Measurements from ENCODE around the gene TCF25.
"Not testable (repeated sequence)": the region's sequence is repeated elsewhere in the genome, so short reads cannot be mapped to it uniquely, and the experiment has no call there.

The TCF25 gene

GRCh38 chr16:89925596-89926079 is 52.2 kb downstream of the TCF25 start:
- Mint-ChIP-seq H3K4me3 (no peak overlapping the region), H3K4me1 (peaks cover 27% of the 10 kb centered on the region), H3K27me3 (peaks cover 74% of the 10 kb centered on the region), H3K27ac (no peak overlapping the region), H3K36me3 (no peaks in the 10 kb centered on the region), H3K9me3 (peaks cover 3% of the 10 kb centered on the region)
- no peak for ATAC-seq

- peaks cover 3% of the 10 kb centered on the region for H3K9me3 Mint-ChIP-seq
- H3K4me1 Mint-ChIP-seq = peaks cover 20% of the 10 kb centered on the region
- H3K27me3 Mint-ChIP-seq = peaks cover 43% of the 10 kb centered on the region
- H3K27ac Mint-ChIP-seq = no peak overlapping the region
- ATAC-seq = no peak
- no peaks in the 10 kb centered on the region for H3K36me3 Mint-ChIP-seq
- H3K4me3 Mint-ChIP-seq = no peak overlapping the region
Observed at GRCh38 chr16:89931305-89931896, 58.0 kb downstream of the TCF25 start.

- Mint-ChIP-seq H3K36me3 (no peaks in the 10 kb centered on the region), H3K27me3 (peaks cover 38% of the 10 kb centered on the region), H3K4me3 (no peak overlapping the region), H3K9me3 (peaks cover 3% of the 10 kb centered on the region), H3K27ac (no peak overlapping the region), H3K4me1 (peaks cover 15% of the 10 kb centered on the region)
- ATAC-seq = peak; percentile 67
Observed at GRCh38 chr16:89931964-89932363, 58.6 kb downstream of the TCF25 start.

- not testable (repeated sequence) for H3K9me3 Mint-ChIP-seq, H3K27ac Mint-ChIP-seq, ATAC-seq, H3K4me3 Mint-ChIP-seq, H3K36me3 Mint-ChIP-seq
- Mint-ChIP-seq H3K27me3 (peaks cover 44% of the 10 kb centered on the region), H3K4me1 (peaks cover 15% of the 10 kb centered on the region)
Observed at GRCh38 chr16:89934019-89934418, 60.6 kb downstream of the TCF25 start.

GRCh38 chr16:89934611-89935553 is 61.5 kb downstream of the TCF25 start:
- Mint-ChIP-seq H3K27ac (no peak overlapping the region), H3K36me3 (no peaks in the 10 kb centered on the region), H3K4me1 (peaks cover 15% of the 10 kb centered on the region), H3K4me3 (no peak overlapping the region), H3K27me3 (peaks cover 42% of the 10 kb centered on the region), H3K9me3 (peaks cover 2% of the 10 kb centered on the region)
- ATAC-seq = no peak

GRCh38 chr16:89935620-89936019 is 62.2 kb downstream of the TCF25 start:
- Mint-ChIP-seq H3K27me3 (peaks cover 37% of the 10 kb centered on the region), H3K4me1 (peaks cover 15% of the 10 kb centered on the region)
- H3K27ac Mint-ChIP-seq, ATAC-seq, H3K36me3 Mint-ChIP-seq, H3K9me3 Mint-ChIP-seq, H3K4me3 Mint-ChIP-seq: not testable (repeated sequence)

- no peaks in the 10 kb centered on the region for H3K9me3 Mint-ChIP-seq
- no peak overlapping the region for H3K27ac Mint-ChIP-seq
- H3K4me3 Mint-ChIP-seq = no peak overlapping the region
- no peak for ATAC-seq
- peaks cover 32% of the 10 kb centered on the region for H3K27me3 Mint-ChIP-seq
- H3K36me3 Mint-ChIP-seq = no peaks in the 10 kb centered on the region
- H3K4me1 Mint-ChIP-seq = peaks cover 12% of the 10 kb centered on the region
Observed at GRCh38 chr16:89936034-89936433, 62.6 kb downstream of the TCF25 start.

- Mint-ChIP-seq H3K27ac (no peak overlapping the region), H3K27me3 (peaks cover 30% of the 10 kb centered on the region), H3K4me3 (no peak overlapping the region), H3K4me1 (peaks cover 7% of the 10 kb centered on the region), H3K9me3 (no peaks in the 10 kb centered on the region), H3K36me3 (no peaks in the 10 kb centered on the region)
- peak; percentile 27 for ATAC-seq
Observed at GRCh38 chr16:89936508-89936907, 63.1 kb downstream of the TCF25 start.

- Mint-ChIP-seq H3K27ac (no peak overlapping the region), H3K36me3 (no peaks in the 10 kb centered on the region), H3K4me3 (no peak overlapping the region), H3K9me3 (no peaks in the 10 kb centered on the region), H3K27me3 (peaks cover 30% of the 10 kb centered on the region), H3K4me1 (peaks cover 2% of the 10 kb centered on the region)
- ATAC-seq = no peak
Observed at GRCh38 chr16:89936981-89937380, 63.6 kb downstream of the TCF25 start.

GRCh38 chr16:89938175-89938885 is 64.9 kb downstream of the TCF25 start:
- Mint-ChIP-seq H3K27me3 (peaks cover 33% of the 10 kb centered on the region), H3K4me3 (no peak overlapping the region), H3K4me1 (no peaks in the 10 kb centered on the region), H3K36me3 (no peaks in the 10 kb centered on the region), H3K9me3 (no peaks in the 10 kb centered on the region), H3K27ac (no peak overlapping the region)
- no peak for ATAC-seq

- Mint-ChIP-seq H3K9me3 (peaks cover 3% of the 10 kb centered on the region), H3K4me1 (peaks cover 39% of the 10 kb centered on the region), H3K27ac (peak overlapping the region; percentile 0), H3K4me3 (no peak overlapping the region), H3K36me3 (peaks cover 5% of the 10 kb centered on the region), H3K27me3 (peaks cover 39% of the 10 kb centered on the region)
- peak; percentile 59 for ATAC-seq
Observed at GRCh38 chr16:89944773-89945172, 71.4 kb downstream of the TCF25 start.

GRCh38 chr16:89945654-89946053 is 72.3 kb downstream of the TCF25 start:
- peaks cover 3% of the 10 kb centered on the region for H3K9me3 Mint-ChIP-seq
- no peak for ATAC-seq
- peaks cover 47% of the 10 kb centered on the region for H3K4me1 Mint-ChIP-seq
- H3K36me3 Mint-ChIP-seq = peaks cover 5% of the 10 kb centered on the region
- H3K4me3 Mint-ChIP-seq = no peak overlapping the region
- H3K27me3 Mint-ChIP-seq = peaks cover 39% of the 10 kb centered on the region
- H3K27ac Mint-ChIP-seq = no peak overlapping the region

- Mint-ChIP-seq H3K9me3 (peaks cover 3% of the 10 kb centered on the region), H3K4me1 (peaks cover 50% of the 10 kb centered on the region), H3K36me3 (peaks cover 5% of the 10 kb centered on the region), H3K27me3 (peaks cover 36% of the 10 kb centered on the region), H3K27ac (no peak overlapping the region), H3K4me3 (peak overlapping the region; percentile 9)
- no peak for ATAC-seq
Observed at GRCh38 chr16:89946515-89946914, 73.1 kb downstream of the TCF25 start.

GRCh38 chr16:89949121-89949742 is 75.8 kb downstream of the TCF25 start:
- Mint-ChIP-seq H3K9me3 (peaks cover 3% of the 10 kb centered on the region), H3K4me1 (peaks cover 76% of the 10 kb centered on the region), H3K4me3 (peak overlapping the region; percentile 83), H3K27me3 (peaks cover 23% of the 10 kb centered on the region), H3K27ac (peak overlapping the region; percentile 71), H3K36me3 (peaks cover 5% of the 10 kb centered on the region)
- no peak for ATAC-seq

GRCh38 chr16:89949756-89950155 is 76.4 kb downstream of the TCF25 start:
- peak overlapping the region; percentile 71 for H3K27ac Mint-ChIP-seq
- H3K4me3 Mint-ChIP-seq = peak overlapping the region; percentile 83
- peaks cover 18% of the 10 kb centered on the region for H3K27me3 Mint-ChIP-seq
- H3K4me1 Mint-ChIP-seq = peaks cover 78% of the 10 kb centered on the region
- no peak for ATAC-seq
- peaks cover under 1% of the 10 kb centered on the region for H3K9me3 Mint-ChIP-seq
- peaks cover 5% of the 10 kb centered on the region for H3K36me3 Mint-ChIP-seq
